DMS 273 (cell line): ENCODE measurements around the gene PDE4D.
A peak's percentile ranks its signal among the peaks of the same experiment; 100 is the strongest.

Experiments used
- DNase-seq: peaks from one replicate; lab custom pipeline; 2025; ENCODE audit not compliant: unreplicated experiment; lab: John Stamatoyannopoulos, UW

Gene PDE4D

DNA sequence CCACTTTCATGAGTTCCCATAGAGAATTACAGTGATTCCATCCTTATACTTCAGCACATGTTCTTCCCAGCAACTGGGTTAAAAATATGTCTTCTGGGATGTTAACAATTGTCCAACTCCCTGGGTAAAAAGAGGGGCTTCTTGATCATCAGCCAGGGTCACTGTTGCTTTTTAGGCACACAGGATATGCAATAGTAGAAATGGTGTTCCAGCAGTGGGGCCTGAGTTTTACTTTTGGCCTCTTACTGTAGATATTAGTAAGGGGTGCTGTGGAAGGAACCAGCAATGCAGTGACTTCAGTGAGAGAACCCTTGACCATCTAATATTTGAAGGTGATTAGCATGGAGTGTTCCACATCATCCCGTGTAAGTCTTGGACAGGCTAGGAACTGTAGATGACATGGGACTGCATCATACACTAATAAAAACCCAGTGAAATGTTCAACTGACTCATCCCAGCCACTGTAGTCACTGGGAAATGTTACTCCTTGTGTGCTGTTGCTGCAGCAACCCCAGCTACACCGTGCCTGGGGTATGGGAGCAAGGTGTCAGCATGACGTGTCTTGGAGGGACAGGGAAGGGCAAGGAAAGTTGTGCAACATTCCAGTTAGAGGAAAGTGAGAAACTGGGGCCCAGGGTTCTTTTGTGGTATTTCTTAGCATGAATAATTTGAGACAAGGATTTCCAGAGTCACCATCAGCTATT, 699.8 kb downstream of the PDE4D start:
- no peak for DNase-seq

DNA sequence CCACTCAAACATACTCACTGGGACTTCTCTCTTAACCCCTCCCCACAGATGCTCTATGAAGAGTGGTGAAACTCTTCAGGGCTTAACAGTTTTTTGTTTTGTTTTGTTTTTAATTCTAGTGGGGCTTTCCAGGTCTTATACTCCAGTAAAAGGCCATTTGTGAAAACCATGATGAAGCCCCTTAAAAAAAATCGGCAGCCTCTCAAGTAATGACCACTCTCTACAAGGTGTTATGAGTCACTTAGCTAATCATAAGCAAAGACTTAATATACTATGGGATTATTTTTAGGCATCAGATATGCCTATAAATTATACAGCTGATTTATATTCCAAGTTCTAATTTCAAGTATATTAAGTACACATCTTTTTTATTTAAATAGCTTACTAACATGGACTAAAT, 702.8 kb downstream of the PDE4D start:
- DNase-seq = no peak

DNA sequence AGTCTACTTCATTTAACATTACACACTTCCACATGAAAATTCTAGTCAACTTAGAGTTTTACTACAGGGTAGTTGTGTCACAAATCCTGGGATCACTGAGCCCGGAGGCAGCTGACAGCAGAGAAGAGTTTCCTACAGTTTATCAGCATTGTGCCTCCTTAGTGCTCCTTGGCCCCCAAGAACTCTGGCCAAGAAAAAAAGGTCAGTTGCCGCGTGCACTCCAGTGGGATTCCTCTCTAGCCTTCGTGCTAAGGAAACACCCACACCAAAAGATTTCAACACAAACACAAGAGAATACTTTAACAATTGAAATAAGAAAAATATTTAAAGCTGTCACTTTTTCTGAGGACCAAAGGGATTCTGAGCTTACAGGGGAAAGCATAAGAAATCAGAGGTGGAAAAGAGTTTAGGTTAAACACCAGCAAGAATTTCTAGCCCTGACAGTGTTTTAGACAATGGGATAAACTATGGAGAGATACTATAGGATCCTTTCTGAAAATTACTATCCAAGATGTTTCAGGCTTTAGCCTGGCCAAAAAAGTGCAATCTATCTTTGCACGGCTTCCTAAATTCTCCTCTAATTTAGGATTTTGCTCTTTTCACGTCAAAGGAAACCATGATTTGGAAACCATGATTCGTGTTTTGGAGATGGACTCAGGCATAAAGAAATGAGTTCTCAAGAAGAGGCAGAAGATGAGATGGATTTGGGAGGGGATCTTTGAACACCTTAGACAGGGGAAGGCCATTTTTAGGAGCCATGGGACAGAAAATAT, 703.9 kb downstream of the PDE4D start:
- DNase-seq = no peak

DNA sequence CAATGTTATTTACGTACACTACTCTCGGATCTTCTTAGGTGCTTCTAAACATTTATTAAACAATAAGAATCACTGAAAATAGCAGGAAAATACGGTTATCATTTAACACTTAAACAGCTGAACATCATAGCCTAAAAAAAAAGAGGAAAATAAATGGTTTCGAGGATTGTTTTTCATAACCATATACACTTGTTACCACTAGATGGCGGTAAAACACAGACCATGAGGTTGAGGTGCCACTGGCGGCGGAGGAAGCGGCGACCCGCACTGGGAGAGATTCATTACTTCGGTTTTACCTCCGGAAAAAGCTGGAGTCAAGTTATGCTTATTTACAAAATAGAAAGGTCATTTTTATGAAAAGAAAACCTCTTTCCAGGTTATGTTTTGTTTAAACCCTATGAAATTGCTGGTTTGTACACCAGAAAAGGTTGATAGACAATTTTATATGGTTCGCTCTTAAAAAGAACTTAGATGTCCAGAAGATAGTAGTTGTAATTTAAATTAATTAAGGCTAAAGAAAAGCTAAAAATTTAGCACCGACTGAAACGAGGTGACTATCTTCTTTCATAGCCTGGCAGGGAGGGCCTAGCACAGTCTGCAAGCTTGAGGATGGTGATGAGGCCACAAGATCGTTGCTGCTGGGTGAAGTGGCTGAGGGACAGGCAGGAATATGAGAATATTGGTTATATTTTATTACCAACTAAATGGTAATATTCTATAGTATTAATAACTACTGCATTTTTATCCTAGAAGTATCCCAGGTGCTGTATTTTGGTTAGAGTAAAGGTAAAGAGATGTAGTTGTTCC, 704.9 kb downstream of the PDE4D start:
- DNase-seq = peak; percentile 89

DNA sequence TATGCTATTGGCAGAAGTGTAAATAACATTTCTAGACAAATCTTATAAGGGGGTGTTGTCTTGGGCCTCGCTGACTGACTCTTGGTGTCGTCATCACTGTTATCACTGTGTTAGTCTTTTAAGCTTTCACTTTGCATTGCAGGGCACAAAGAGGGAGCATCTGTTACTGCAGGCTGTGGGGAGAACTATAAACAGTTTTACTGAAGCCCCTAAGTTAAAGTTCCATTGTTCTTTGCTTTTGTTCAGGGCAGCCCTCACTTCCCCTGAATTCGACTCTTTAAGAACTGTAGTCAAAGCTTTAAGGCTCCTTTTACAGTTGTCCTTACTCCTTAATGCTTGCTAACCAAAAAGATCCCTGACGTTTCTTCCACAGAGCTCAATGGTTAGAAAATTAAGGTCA, 705.7 kb downstream of the PDE4D start:
- DNase-seq = peak; percentile 45

DNA sequence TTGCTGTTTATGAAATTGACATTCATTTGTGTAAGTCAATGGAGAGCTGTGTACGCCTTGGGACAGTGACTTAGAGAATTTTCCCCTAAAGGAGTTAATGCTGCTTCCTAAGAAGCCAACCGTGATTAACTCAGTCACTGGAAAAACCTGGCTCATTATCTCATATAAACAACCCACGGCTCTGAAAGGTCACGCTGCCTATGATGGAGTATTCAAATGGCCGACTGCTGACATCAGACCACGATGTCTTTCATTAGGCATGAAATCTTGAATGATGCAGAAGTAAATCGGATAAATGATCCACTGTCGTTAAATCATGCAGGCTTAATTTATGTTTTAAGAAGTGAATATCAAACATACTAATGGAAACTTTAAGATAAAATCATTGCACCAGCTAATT, 706.9 kb downstream of the PDE4D start:
- no peak for DNase-seq

DNA sequence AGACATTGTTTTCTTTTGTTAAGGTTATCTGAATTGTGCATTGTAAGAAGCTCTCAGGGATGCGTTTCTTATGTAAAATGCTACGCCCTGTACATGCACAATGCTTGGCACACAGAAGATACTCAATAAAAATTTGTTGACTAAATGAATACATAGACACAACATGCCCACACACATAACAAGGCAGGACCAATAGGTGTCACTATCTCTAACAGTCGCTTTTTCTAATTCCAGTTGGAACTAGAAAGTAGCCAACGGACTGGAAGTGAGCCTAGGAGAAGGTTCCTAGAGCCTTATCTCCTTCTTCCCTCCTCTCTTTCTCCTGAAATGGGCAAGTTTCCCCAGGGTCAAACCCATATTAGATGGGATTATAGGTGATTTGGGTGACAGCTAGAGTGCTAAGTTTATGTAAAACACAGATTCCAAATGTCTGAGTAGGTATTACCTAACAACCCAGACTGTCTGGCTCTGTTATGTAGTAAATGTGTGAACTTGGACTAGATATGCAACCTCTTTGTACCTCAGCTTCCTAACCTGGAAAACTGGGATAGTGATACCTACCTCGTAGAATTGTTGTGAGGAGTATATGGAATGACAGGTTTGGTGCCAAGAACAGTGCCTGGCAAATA, 707.7 kb downstream of the PDE4D start:
- no peak for DNase-seq

DNA sequence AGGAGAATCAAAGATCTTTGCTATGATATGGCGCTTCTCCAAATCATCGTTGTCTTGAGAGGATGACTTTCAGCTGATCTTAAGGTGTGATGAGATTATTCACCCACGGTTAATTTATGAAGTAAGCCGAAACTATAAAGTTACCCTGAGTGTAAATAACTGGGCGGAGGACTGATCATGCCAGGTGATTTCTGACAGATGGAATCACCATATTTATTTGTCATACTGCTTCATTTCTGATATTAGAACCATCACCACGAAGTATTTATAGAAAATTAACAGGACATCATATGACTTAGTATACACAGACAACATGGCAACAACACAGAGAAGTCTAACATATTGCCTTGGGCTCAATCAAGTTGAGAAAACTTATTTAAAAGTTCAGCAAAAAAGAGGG, 708.8 kb downstream of the PDE4D start:
- DNase-seq = no peak

DNA sequence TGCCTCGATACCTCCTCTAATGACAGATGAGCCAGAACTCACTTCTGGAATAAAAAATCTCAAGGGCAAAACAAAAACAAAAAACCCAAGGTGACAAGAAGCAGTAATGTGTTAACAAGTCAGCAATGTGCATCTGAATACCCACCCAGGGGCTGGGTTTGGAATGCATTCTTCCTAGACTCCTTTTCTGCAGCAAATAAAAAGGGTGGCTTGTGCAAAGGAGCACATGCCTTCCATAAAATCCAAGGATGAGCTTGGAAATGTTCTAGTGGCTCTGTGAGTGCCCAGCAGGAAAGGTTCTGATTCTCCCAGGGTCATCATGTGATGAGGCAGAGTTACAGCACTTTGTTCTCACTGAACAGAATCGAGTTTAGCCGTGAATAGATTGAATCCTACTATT, 710.8 kb downstream of the PDE4D start:
- no peak for DNase-seq

DNA sequence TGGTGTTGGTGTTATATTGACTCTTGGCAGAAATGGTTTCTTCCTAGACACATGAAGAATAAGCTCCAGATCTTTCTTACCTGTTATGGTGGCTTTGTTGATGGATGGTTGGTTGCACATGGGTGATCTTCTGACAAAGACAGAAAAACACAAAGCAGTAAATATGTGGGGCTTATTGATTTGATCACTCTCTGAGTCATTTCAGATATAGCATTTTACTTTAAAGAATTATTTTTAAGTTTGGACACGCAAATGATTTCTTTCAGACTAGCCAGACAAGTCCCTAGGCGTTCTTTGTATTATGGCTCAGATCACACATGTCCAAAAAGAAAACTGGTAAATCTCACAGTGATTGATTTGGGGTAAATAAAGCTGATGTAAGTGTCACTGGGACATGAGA, 713.0 kb downstream of the PDE4D start:
- DNase-seq = no peak

DNA sequence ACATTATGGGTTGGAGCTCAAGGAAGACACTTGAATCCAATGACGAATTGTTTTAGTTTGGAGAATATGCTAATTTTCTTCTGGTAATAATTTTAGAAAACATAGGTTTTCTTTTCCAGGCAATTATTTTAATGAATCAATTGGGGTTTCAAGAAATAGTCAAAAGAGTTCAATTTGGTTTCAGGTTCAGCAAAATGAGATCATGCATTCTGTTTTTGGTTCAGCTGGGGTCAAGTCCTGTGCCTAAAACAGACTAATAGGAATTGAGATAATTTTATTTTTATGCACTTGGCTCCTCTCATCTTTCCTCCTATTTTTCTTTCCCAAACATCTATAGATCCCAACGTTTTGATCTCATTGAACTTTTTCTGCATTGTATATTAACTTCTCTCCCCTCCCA, 713.8 kb downstream of the PDE4D start:
- DNase-seq = no peak

DNA sequence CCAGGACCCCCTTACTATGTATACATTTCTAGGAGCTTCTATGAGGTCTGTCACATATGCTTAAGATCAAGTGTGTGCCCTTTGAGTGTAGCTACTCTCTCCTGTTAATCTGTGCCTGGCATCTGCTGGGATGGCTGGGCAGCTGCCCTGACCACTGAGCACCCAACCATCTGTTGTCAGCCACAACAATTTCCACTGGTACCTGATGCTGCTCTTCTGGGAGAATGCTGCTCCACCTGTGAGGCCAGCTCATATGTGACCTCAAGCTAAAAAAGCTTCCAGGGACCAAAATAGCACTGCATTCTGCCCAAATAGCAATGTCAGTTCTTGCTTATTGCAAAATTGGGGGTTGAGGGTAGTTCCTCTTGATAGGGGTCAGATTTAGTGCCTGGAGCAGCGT, 715.0 kb downstream of the PDE4D start:
- DNase-seq = peak; percentile 7

DNA sequence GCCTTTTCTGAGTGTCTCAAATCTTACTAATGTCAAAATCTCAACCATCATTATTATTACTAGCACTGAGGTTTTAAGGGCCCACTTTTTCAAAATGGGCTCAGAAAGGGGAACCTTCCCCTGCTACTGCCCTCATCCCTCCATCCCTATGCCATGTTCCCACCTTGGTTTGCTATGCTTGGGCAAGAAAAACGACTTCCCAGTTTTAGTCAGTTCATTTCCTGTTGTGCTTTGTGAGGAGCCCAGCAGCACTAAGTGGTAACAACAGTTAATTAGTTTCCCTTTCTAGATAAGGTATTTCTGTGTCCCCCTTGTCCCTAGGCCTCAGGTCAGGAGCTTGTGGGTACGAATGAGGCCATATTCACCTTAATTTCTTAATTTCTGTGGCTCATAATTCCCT, 715.5 kb downstream of the PDE4D start:
- DNase-seq = no peak

DNA sequence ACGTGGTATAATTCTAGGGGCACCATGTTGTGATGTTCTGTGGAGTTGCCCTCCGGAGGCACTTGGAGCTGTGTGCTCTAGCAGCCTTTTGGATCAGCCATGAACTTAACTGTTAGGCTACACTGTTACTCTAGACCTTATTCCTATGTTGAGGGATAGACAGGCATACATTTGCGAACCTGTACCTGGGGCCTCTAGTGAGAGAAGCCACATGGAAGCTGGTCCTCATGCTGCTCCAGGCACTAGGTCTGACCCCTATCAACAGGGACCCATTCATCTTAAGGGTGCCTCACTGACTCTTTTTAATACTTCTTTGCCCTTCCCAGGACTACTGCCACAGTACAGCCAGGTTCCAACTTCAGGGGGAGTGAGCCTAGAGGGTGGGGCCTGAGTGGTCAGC, 715.9 kb downstream of the PDE4D start:
- DNase-seq = no peak

DNA sequence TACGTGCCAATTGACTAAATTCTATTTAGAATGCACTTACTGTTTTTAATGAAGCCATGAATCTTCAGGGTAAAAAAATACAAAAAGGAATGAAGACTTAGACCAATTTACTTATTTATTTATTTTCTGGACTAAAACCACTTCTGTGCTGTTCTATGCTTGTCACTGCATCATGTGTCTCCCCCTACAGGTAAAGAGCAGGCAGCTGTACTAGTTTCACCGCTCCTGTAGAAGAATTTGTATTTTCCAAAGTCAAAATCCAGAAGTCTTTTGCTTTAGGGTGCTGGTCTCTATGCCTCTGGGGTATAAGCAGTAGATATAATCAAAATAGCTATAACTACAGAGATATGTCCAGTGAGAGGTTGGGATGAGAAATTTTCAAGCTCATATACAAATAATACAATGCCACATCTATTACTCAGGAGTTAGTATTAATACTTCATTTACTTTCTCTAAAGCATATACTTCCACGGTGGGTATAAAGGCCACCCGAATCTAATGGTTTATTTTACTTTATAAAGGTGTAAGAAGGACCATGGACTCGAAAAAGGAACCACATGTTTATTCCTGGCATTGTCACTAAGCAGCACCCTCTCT, 719.2 kb downstream of the PDE4D start:
- peak; percentile 68 for DNase-seq

DNA sequence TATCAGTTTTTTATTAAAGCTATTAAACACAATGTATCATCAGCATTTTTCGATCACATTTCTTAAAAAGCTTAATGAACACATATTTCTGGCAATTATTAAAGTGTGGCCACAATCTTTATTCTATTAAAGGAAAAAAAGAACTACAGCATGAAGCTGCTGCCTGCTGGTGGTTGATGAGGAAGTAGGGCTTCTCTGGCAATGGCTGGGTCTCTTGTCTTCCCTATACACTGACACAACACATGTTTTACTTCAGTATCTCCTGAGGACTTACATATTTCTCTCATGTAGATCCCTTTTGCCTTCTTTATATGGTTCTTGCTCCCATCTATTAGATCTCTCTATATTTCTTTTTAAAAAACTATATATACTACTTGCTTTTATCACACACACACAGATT, 719.9 kb downstream of the PDE4D start:
- DNase-seq = no peak

DNA sequence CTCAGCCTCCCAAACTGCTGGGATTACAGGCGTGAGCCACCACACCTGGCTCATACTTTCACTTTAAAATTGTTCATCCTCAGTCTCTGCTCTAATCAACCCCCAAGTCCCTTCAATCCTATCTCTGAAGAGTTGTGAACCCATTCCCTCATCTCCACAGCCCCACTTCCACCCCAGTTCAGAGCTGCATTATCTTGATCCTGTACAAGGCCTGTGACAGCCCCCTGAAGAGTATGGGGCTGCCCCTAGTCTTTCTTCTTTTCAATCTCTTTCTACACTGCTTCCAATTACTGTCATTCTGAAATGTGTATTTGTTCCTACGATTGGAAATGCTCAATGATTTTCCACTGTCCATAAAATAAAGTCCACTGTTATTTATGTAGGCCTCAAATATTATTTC, 722.4 kb downstream of the PDE4D start:
- no peak for DNase-seq

DNA sequence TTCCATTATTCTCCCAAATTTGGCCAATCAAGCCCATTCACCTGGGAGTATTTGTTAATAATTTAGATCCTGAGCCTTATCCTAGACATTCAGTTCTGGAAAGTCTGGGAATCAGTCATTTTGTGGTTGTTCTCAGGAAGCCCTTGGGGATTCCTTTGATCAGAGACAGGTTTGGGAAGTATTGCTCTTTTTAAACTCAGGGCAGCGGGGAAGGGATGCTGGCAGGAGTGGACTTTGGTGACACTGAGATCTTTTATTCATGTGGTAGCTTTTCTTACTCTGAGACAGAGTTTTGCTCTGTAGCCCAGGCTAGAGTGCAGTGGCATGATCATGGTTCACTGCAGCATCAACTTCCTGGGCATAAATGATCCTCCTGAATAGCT, 723.8 kb downstream of the PDE4D start:
- no peak for DNase-seq

DNA sequence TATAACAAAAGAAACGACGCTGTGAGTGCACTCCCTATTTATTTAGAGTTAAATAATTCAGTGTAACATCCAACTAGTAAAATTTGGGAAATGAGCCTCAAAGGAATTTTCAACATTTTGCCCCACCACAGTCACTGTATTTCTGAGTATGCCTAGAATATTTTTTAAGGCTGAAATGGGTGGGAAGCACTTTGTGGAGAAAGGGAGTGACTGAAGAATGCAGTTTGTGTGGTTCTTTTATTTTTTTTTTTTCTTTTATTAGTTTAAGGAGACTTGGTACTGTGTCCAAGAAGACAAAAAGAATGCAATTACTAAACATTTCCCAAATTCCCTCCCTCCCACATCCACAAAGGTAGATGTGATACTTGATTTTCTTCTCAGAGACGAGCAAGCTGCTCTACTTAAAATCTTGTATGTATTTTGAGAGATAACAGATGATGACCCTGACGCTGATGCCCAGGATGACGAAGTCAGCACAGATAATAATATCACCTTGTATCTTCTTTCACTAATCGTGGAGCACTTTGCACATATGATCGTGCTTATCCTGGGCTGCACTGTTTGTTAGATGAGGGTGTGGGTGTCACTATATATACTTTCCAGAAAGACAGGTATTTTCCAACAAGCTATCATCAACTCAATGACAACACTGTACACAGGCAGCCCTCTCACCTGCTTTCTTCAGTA, 724.3 kb downstream of the PDE4D start:
- no peak for DNase-seq

DNA sequence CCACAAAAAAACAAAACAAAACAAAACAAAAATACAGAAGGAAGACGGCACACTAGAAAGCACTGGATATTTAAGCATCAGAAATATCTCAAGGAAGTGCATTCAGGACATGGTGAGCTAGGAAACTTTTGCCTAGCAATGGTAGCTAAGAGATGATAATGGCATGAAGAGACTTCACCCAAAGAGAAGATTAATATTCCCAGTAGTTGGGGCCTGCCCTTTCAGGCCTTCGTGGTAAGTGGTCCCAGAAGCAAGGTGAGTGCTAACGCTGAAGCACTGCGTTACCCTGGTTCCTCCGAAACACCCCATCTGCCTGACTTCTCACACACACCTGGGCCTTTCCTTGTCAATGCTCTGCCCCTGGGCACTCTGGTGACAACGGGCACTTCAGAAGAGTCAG, 725.5 kb downstream of the PDE4D start:
- no peak for DNase-seq
